ENCODE data around the gene RNF215. TPM values are rescaled to one million over a fixed set of nuclear protein-coding genes. Genes with fewer than 3 reads are reported as not detected.
A peak's percentile ranks its signal among the peaks of the same experiment; 100 is the strongest.

RNF215 gene
- total RNA-seq, 2 experiments from 2014 or later: 7.1 to 7.2 TPM

- ChIA-PET POLR2A (interaction anchor here (0.6 to 6.3 kb wide), 10 partner anchors 14 to 595 kb away, joined by 3 to 48 read pairs (median 4); partner anchors contain the start of genes CASTOR1 and MTFP1), CTCF (interaction anchor here (0.9 to 21.0 kb wide), 12 partner anchors 12 to 136 kb away, joined by 3 to 472 read pairs (median 5); partner anchors contain the start of genes CASTOR1, MTFP1 and RNF215)
- intact Hi-C loops (cut with micrococcal nuclease): no loop called here
- ATAC-seq: no peak
- H3K4me3 Mint-ChIP-seq: peak overlapping the region; percentile 85
- peaks cover 41% of the 10 kb centered on the region for H3K4me1 Mint-ChIP-seq (ENCODE audit: low read depth)
- H3K36me3 Mint-ChIP-seq (ENCODE audit: low read depth): peaks cover 9% of the 10 kb centered on the region
- no peak for DNase-seq
- peak overlapping the region; percentile 20 for H3K27ac Mint-ChIP-seq
- no peaks in the 10 kb centered on the region for H3K27me3 Mint-ChIP-seq
- no peak for TF ChIP-seq CTCF (IDR thresholded peaks at IDR 0.05)
- no peaks in the 10 kb centered on the region for H3K9me3 Mint-ChIP-seq
Measured at GRCh38 chr22:30397656-30398635, 10.7 kb upstream of the RNF215 start.

DNA sequence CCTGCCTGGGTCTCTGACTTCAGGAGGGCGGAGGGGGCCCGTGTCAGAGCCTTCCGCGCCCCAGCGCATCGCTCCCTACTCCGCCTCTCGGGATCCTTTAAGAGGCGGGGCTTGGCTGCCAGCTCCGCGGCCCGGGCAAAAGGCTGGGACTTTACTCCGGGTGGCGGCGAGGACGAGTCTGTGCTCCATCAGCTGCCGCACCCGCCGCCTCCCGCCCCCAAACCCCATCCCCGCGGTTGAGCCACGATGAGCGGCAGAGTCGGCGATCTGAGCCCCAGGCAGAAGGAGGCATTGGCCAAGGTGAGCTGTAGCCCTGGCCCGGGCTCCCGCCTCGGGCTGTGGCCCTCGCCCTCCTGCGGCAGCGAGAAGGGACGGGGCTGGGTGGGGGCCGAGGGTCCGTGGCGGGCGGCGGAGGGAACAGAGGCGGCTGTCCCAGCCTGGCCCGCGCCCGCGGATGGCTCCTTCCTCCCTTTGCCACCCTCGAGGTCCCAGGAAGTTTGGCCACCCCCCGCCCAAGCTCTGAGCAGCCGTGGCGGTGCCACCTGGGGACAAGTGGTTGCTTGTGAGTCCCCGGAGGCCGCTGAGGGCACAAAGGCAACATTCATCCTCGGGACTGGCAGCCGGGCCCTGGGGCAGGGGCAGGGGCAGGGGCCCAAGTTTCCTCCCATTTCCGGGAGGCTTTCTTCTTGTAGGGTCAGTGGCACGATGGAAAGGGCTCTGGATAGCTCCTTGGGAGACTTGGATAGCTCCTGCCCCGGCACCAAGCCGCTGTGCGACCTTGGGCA lies 9.9 kb upstream of the RNF215 start, which contains the start of gene SEC14L2:
TSS of gene SEC14L2 (plus strand) at position 148 of the 785 bp plus-strand sequence. CDS start at position 247, 99 bp downstream.
- DNase-seq (peak; percentile 75), ATAC-seq (peak; percentile 83)
- intact Hi-C loops (cut with micrococcal nuclease): no loop called here
- ChIA-PET POLR2A (interaction anchor here (0.6 to 6.3 kb wide), 12 partner anchors 9 to 594 kb away, joined by 3 to 48 read pairs (median 4); partner anchors contain the start of genes CASTOR1, LIF and MTFP1), CTCF (interaction anchor here (0.9 to 21.0 kb wide), 17 partner anchors 9 to 135 kb away, joined by 3 to 472 read pairs (median 4); partner anchors contain the start of genes CASTOR1, MTFP1 and RNF215)
- peak within 1 kb of the TSS; percentile 74 for H3K27ac Mint-ChIP-seq
- H3K36me3 Mint-ChIP-seq (ENCODE audit: low read depth): peaks cover 9% of the 10 kb centered on the region
- H3K27me3 Mint-ChIP-seq: no peaks in the 10 kb centered on the region
- H3K4me1 Mint-ChIP-seq (ENCODE audit: low read depth): peaks cover 45% of the 10 kb centered on the region
- no peak for TF ChIP-seq CTCF (IDR thresholded peaks at IDR 0.05)
- H3K9me3 Mint-ChIP-seq: no peaks in the 10 kb centered on the region
- H3K4me3 Mint-ChIP-seq: peak within 1 kb of the TSS; percentile 85

- no peak for DNase-seq
- intact Hi-C loops (cut with micrococcal nuclease): no loop called here
- peaks cover 44% of the 10 kb centered on the region for H3K4me1 Mint-ChIP-seq (ENCODE audit: low read depth)
- ChIA-PET POLR2A (interaction anchor here (1.0 to 1.4 kb wide), 2 partner anchors 33 to 105 kb away, joined by 4 to 5 read pairs; partner anchors contain the start of gene CASTOR1), CTCF (interaction anchor here (4.6 to 21.0 kb wide), 3 partner anchors 31 to 102 kb away, joined by 18 to 472 read pairs (median 138); partner anchors contain the start of genes CASTOR1 and MTFP1)
- no peaks in the 10 kb centered on the region for H3K9me3 Mint-ChIP-seq
- no peaks in the 10 kb centered on the region for H3K27me3 Mint-ChIP-seq
- H3K4me3 Mint-ChIP-seq: no peak overlapping the region
- no peak for TF ChIP-seq CTCF (IDR thresholded peaks at IDR 0.05)
- H3K36me3 Mint-ChIP-seq (ENCODE audit: low read depth): no peaks in the 10 kb centered on the region
- ATAC-seq: no peak
- H3K27ac Mint-ChIP-seq: no peak overlapping the region
Measured at GRCh38 chr22:30393885-30394284, 6.7 kb upstream of the RNF215 start.

DNA sequence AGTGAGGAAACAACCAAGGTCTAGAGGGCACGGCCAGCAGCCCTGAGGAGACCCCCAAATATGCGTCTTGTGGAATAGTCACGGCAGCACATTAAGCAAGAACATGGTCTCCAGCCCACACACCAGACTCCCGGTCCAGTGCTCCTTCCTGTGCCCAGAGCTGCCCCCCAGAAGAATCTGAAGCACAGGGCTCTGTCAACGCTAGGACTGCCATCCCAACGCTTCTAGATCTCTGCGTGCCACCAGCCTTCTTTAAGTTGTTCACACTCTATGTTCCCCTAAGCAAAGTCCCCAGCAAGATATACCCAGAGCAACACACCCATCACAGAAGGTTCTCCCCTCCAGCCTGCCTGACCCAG lies 6.1 kb upstream of the RNF215 start:
- POLR2A ChIA-PET: interaction anchor here (1.4 kb wide), 2 partner anchors 58 to 104 kb away, joined by 3 to 5 read pairs; partner anchors contain the start of gene CASTOR1
- ATAC-seq (no peak), DNase-seq (no peak)
- CTCF ChIA-PET: interaction anchor here (3.1 to 21.0 kb wide), 4 partner anchors 12 to 101 kb away, joined by 7 to 472 read pairs (median 78); partner anchors contain the start of genes CASTOR1 and MTFP1
- Mint-ChIP-seq H3K9me3 (no peaks in the 10 kb centered on the region), H3K4me1 (ENCODE audit: low read depth) (peaks cover 38% of the 10 kb centered on the region), H3K27ac (no peak overlapping the region), H3K27me3 (no peaks in the 10 kb centered on the region), H3K36me3 (ENCODE audit: low read depth) (no peaks in the 10 kb centered on the region), H3K4me3 (no peak overlapping the region)
- intact Hi-C loops (cut with micrococcal nuclease): no loop called here
- TF ChIP-seq CTCF (IDR thresholded peaks at IDR 0.05): no peak

Measured in activated CD8-positive, alpha-beta T cell treated with anti-CD3 and anti-CD28 coated beads for 36 hours (primary cell).